Gastrocnemius medialis (tissue), 4 donors: ENCODE results near the gene TSPAN7. TPM values are rescaled to one million over a fixed set of nuclear protein-coding genes. Genes with fewer than 3 reads are reported as not detected.

Experiments
- ATAC-seq, 2 donors: fragments of 150-250 bp; one replicate each; pipeline ENCODE4 v1.9.1; 2016
- DNase-seq, 2 donors: peaks; one replicate each; pipeline ENCODE4 v3.0.0-alpha.2; 2019
- H3K27ac ChIP-seq, 4 donors: fragments of 200-600 bp; sonication (generic); 1 replicate in 1 of 4; 2 replicates in 3 of 4; pipeline ENCODE4 v1.5.1; 2016 to 2018; ENCODE audit warnings: mild to moderate bottlenecking in 2 of 4, moderate library complexity in 1 of 4
- H3K27me3 ChIP-seq, 3 donors: fragments of 200-600 bp; sonication (generic) in 2 of 3; 1 replicate in 1 of 3; 2 replicates in 2 of 3; pipeline versions ENCODE4 v1.5.1 to v1.6.0; 2016 to 2019; ENCODE audit warnings: mild to moderate bottlenecking in 1 of 3, moderate library complexity in 1 of 3
- H3K36me3 ChIP-seq, 2 donors: fragments of 200-600 bp; sonication (generic) in 1 of 2; one replicate each; pipeline ENCODE4 v1.5.1; 2017 to 2018
- H3K4me1 ChIP-seq, 2 donors: fragments of 200-600 bp; sonication (generic) in 1 of 2; one replicate each; pipeline ENCODE4 v1.5.1; 2016 to 2017; ENCODE audit warnings: mild to moderate bottlenecking in 2 of 2
- H3K4me3 ChIP-seq, 4 donors: fragments of 200-600 bp; sonication (generic) in 3 of 4; 1 replicate in 1 of 4; 2 replicates in 3 of 4; pipeline ENCODE4 v1.5.1; 2016 to 2019; ENCODE audit warnings: mild to moderate bottlenecking in 2 of 4
- H3K9me3 ChIP-seq, 3 donors: fragments of 200-600 bp; sonication (generic) in 2 of 3; 1 replicate in 1 of 3; 2 replicates in 2 of 3; pipeline ENCODE4 v1.5.1; 2016 to 2019
- POLR2A ChIP-seq, 2 donors: fragments of 450-650 bp; IDR thresholded peaks; one replicate each; pipeline ENCODE4 v1.6.1; 2017; ENCODE audit warnings: antibody characterized with exemption in 2 of 2, mild to moderate bottlenecking in 2 of 2, moderate library complexity in 2 of 2
- in situ Hi-C, 4 donors: fragments of 200-750 bp; cut with MboI; loops; one replicate each; pipeline versions ENCODE4 v1.15.0 to v1.8.0; 2017; ENCODE audit warnings: low sequenced_read_pairs in 4 of 4
- intact Hi-C: fragments of 100-400 bp; cut with DNase I; formaldehyde crosslinking; loops from one replicate; pipeline ENCODE4 v1.15.1; 2023; ENCODE audit warnings: low total_unique reads
- total RNA-seq, 4 donors: library from RNA; depleted of rRNA; stranded (reverse); fragments of >200 nt; gene quantifications; one replicate each; pipeline versions ENCODE4 v1.1.0 to v1.2.3, GENCODE V29; 2016
- TF ChIP-seq, protein P1 (sequence below), 5 experiments: fragments of 450-650 bp in 3 of 5; fragments of 200-600 bp in 2 of 5; sonication (generic) in 2 of 5; IDR thresholded peaks in 4 of 5; conservative IDR thresholded peaks in 1 of 5; 1 replicate in 4 of 5; 2 replicates in 1 of 5; pipeline ENCODE4 v1.5.1; 2016 to 2019; ENCODE audit warnings: antibody characterized with exemption in 5 of 5, mild to moderate bottlenecking in 3 of 5, moderate library complexity in 3 of 5

The TSPAN7 gene
- total RNA-seq, 4 donors from 2014 or later, result 38.1 to 288 (median 130) TPM

DNA sequence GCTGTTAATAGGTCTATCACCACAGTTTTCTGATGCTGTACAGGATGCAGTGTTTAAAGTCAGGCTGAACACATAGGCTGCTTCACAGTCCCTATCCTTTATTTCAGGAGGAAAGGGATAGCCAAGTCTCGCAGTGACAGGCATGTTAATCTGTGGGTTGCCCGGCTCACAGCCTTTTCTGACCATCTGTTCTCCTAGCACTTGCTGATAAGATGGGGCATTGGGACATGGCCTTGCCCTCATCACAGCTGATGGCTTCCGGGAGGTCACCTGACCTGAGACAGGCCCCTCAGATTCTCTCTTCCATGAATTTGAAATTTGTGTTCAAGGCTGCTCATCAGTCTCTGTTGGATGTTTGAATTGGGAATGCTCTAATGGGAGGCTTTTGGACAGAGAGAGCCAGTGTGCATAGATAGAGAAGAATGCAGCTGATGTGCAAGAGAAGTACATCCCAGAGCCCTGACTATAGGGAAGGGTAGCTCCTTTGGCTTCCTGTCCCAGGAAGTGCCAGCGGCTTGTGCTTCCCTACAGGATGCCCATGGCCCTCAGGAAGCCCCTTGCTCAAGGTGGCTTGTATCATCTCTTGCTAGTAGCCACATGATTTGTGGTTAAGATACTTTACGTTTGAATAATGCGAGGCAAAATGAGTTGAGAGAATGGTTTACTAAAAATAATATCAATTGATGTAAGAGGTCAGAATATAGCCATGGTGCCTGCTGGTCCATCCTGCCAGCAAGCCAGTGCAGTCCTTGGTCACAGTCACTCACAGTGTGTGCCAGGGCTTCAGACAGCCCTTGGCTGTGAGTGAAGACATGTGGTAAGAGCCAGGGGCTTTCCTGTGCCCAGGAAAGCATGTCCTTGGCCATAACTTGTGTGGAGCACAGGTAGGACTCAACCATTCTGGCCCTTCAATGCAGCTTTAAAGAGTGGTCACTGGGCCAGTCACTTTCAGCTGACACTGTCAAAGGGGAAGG is 88.6 kb downstream of the TSPAN7 start:
- DNase-seq (peak; percentile 50 to 75), ATAC-seq (peak; percentile 73 to 83)
- Histone ChIP-seq H3K9me3 (no peaks in the 10 kb centered on the region), H3K36me3 (no peaks in the 10 kb centered on the region), H3K4me3 (no peak overlapping the region), H3K4me1 (peaks cover 30 to 42% of the 10 kb centered on the region in 2 donors), H3K27ac (peak overlapping the region; percentile 71 to 84 (median 78)), H3K27me3 (no peaks in the 10 kb centered on the region)
- in situ Hi-C loops (loop anchor here in 2 of 4 donors (10.0 to 25.0 kb wide), 2 partner anchors 188 to 195 kb away; no protein-coding TSS in a partner anchor), intact Hi-C loops (loop anchor here (2.0 to 5.0 kb wide), 2 partner anchors 38 to 89 kb away; partner anchors contain the start of gene TSPAN7)
- TF ChIP-seq, protein P1, sequence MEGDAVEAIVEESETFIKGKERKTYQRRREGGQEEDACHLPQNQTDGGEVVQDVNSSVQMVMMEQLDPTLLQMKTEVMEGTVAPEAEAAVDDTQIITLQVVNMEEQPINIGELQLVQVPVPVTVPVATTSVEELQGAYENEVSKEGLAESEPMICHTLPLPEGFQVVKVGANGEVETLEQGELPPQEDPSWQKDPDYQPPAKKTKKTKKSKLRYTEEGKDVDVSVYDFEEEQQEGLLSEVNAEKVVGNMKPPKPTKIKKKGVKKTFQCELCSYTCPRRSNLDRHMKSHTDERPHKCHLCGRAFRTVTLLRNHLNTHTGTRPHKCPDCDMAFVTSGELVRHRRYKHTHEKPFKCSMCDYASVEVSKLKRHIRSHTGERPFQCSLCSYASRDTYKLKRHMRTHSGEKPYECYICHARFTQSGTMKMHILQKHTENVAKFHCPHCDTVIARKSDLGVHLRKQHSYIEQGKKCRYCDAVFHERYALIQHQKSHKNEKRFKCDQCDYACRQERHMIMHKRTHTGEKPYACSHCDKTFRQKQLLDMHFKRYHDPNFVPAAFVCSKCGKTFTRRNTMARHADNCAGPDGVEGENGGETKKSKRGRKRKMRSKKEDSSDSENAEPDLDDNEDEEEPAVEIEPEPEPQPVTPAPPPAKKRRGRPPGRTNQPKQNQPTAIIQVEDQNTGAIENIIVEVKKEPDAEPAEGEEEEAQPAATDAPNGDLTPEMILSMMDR (IDR thresholded peaks at IDR 0.05 in 4 of 5, conservative IDR thresholded peaks at IDR 0.05 in 1 of 5), result no peak
- no peak for TF ChIP-seq POLR2A (IDR thresholded peaks at IDR 0.05)

DNA sequence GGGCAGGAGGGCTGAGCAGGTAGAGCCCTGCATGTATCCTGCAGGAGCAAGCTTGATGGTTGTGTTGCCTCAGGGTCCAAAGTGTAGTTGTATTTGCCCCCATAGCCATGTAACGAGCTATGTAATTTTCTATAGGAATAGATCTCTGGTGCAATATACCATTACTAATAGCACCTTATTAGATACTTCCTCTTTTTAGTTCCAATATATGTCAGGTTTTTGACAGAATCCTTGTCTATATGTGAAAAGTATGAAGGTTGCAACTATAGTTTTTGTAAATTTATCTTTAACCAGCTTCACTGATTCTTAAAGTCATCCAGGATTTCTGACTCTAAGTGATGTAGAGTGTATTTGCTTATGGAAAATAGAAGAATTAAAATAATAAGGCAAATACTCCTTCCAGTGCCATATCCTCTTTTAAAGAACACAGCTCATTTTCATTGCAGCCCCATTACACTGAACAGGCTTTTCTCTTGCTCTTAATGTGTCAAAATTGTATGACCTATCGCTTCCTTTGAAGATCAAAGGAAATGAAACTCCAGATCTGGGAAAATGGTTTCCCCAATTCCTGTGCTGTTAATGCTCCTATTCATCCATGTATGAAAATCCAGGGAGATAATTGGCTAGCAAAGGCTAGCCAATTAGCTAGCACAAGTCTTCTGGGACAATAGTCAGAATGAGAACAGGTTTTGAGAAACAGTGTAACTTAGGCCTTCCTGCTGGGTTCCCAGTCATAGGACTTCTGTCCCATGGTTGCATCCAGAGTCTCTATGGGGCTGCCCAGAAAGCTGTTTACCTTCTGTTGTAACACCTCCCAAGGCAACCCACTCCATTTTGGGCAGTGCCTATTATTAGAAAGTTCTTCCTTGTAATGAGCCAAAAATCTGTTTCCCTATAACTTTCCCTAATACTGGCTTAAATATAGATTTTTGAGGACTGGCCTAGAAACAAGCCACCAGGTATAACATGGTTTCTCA is 90.6 kb downstream of the TSPAN7 start:
- peak; percentile 67 to 73 for ATAC-seq

DNA sequence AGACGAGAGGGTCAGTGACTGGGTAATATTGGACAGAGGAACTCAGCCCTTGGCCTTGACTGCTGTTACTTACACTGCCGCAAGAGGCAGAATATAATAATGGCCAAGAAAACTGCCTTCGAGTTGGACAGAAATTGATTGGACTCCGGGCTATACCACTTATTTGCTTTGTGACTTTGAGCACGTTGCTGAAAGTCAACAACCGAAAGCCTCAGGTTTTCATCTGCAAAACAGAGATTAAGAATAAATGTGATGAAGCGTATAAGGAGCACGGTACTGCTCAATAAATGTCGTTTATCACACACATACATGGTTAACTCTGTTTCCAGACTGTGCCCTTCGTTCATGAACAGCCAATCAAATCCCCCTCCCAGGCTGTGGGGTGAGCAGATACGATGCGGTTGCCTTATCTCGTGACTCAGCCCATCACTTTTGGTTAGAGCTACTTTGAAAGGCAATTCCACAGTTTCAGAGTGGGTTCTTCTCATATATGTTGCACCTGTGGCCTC is 91.6 kb downstream of the TSPAN7 start:
- Histone ChIP-seq H3K9me3 (no peaks in the 10 kb centered on the region), H3K36me3 (no peaks in the 10 kb centered on the region), H3K4me1 (peaks cover 28 to 31% of the 10 kb centered on the region in 2 donors), H3K27ac (peak overlapping the region; percentile 71 to 84 (median 78)), H3K27me3 (no peaks in the 10 kb centered on the region), H3K4me3 (no peak overlapping the region)
- ATAC-seq (no peak), DNase-seq (no peak)
- TF ChIP-seq, protein P1 (IDR thresholded peaks at IDR 0.05 in 4 of 5, conservative IDR thresholded peaks at IDR 0.05 in 1 of 5), result no peak
- TF ChIP-seq POLR2A (IDR thresholded peaks at IDR 0.05), result no peak
- intact Hi-C loops, result loop anchor here (5.0 kb wide), 1 partner anchor 41 kb away; no protein-coding TSS in a partner anchor
- in situ Hi-C loops, result loop anchor here in 2 of 4 donors (10.0 to 25.0 kb wide), 2 partner anchors 191 to 198 kb away; no protein-coding TSS in a partner anchor

More for the DNA sequence above, 90.6 kb downstream of the TSPAN7 start:
- peak overlapping the region; percentile 71 to 84 (median 78) for H3K27ac ChIP-seq
- no peak for TF ChIP-seq POLR2A (IDR thresholded peaks at IDR 0.05)
- TF ChIP-seq, protein P1 (IDR thresholded peaks at IDR 0.05 in 4 of 5, conservative IDR thresholded peaks at IDR 0.05 in 1 of 5), result no peak
- no peaks in the 10 kb centered on the region for H3K9me3 ChIP-seq
- in situ Hi-C loops (loop anchor here in 2 of 4 donors (10.0 to 25.0 kb wide), 2 partner anchors 190 to 197 kb away; no protein-coding TSS in a partner anchor), intact Hi-C loops (loop anchor here (2.0 to 5.0 kb wide), 2 partner anchors 40 to 91 kb away; partner anchors contain the start of gene TSPAN7)
- no peaks in the 10 kb centered on the region for H3K27me3 ChIP-seq
- no peaks in the 10 kb centered on the region for H3K36me3 ChIP-seq
- no peak overlapping the region for H3K4me3 ChIP-seq
- peaks cover 28 to 31% of the 10 kb centered on the region in 2 donors for H3K4me1 ChIP-seq
- peak; percentile 25 to 44 for DNase-seq

DNA sequence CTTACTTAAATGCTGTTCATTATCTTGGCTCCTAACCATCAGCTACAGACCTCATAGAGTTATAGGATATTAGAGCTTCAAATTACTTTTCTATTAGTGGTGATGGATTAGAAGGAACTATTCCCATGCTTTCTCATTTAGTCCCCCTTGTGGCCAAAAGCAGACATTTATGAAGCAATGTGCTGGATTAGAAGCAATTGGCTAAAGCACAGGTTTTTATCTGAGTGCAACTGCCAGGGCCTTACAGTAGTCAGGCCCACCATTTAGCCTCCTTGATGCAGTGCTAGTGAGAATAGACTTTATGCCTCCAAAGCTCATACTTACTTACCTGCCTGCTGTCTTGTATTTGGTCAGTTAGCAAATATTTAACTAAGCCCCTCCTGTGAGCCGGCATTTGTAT is 93.0 kb downstream of the TSPAN7 start:
- TF ChIP-seq, protein P1 (IDR thresholded peaks at IDR 0.05 in 4 of 5, conservative IDR thresholded peaks at IDR 0.05 in 1 of 5), result peak; percentile 38 to 57 (median 45)
- no peak for TF ChIP-seq POLR2A (IDR thresholded peaks at IDR 0.05)
- H3K9me3 ChIP-seq, result no peaks in the 10 kb centered on the region
- no peak overlapping the region for H3K4me3 ChIP-seq
- peaks cover 28% of the 10 kb centered on the region in 2 donors for H3K4me1 ChIP-seq
- intact Hi-C loops, result loop anchor here (2.0 to 5.0 kb wide), 2 partner anchors 42 to 196 kb away; no protein-coding TSS in a partner anchor
- DNase-seq (no peak), ATAC-seq (no peak)
- in situ Hi-C loops, result loop anchor here in 2 of 4 donors (10.0 to 25.0 kb wide), 2 partner anchors 192 to 200 kb away; no protein-coding TSS in a partner anchor
- H3K27me3 ChIP-seq, result no peaks in the 10 kb centered on the region
- no peaks in the 10 kb centered on the region for H3K36me3 ChIP-seq
- peak overlapping the region; percentile 47 to 84 (median 64) for H3K27ac ChIP-seq
